Stimulated activated naive CD4-positive, alpha-beta T cell treated with Interleukin-2 at 50 U/mL for 16 hours (primary cell): ENCODE results near the gene HAPLN2.

ENCODE experiments used
- DNase-seq: peaks from one replicate; lab custom pipeline; 2025; lab: John Stamatoyannopoulos, UW

Gene HAPLN2

DNA sequence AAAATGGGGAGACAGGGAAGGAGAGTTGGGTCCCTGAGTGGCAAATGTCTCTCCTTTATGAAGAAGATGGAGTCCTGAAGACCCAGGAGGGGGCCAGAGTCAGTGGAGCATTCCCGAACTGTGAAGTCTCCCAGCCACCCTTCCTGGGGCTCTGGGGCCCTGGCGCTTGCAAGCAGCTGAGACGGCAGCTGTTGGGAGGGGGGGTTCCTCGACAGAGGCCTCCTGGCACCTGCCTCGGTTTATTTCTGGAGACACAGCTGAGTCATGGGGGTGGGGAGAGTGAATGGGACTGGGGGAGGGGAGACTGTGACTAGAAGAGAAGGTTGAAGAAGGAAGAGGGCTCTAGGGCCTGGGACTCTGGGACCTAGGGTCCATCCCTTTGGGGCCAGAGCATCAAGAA is 44.0 kb downstream of the HAPLN2 start:
- DNase-seq, result no peak

DNA sequence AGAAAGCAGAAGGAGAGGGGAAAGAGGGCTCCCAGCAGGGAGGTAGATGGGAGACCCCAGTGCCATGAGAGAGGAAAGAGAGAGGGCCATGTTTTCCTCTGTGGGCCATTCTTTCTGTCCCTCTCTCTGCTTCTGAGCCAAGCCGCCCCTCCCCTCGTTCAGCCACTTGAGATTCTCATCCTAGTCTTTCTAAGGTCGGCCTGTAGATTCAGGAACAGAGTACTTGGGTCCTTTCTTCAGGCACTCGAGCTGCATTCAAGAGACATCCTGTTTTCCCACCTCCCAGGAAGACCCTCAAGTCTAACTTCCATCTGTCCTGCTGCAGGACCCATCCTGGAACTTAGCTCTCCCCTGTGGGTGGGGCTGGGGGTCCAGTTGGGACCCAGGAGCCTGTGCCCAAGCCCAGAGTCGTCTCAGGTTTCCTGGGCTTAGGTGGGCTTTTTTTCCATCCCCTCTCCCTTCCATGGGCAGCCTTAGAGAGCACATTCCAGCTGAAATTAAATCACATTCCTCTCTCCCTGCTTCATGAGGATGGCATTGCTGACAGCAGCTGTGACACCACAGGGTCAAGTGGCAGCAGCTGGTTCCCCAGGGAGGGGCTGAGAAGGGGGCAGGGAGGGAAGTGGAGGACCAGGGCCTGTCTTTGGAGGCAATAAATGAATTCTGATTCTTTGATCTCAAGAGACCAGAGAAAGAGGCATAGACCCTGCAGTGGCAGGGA is 45.0 kb downstream of the HAPLN2 start:
- no peak for DNase-seq

DNA sequence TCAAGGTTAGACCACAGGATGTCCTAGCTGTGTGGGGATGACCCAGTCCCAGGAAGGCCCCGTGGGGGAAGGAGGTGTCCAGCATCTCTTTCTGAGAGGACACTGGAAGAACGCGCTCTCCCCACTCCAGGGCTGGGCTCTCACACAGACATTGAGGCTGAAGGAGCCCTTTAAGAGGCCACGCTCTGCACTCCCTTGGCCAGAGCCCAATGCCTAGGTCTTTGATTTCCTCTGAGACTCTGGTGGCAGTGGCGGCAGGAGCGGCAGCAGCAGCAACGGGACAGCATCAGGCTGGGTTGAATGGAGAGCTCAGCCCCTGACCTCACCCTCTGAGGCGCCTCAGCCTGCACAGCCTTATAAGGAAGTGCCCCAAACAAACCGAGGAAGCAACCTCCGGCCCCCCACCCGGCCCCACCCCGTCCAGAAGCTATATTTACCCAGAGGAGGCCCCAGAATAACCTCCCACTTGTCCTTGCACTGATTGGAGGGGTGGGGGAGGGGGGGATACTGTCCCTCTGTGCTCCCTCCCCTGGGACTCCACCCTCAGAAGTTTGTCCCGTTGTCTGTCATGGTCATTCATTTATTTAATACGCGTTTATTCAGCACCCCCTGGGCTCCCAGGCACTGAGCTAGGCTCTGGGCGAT is 45.7 kb downstream of the HAPLN2 start:
- no peak for DNase-seq

DNA sequence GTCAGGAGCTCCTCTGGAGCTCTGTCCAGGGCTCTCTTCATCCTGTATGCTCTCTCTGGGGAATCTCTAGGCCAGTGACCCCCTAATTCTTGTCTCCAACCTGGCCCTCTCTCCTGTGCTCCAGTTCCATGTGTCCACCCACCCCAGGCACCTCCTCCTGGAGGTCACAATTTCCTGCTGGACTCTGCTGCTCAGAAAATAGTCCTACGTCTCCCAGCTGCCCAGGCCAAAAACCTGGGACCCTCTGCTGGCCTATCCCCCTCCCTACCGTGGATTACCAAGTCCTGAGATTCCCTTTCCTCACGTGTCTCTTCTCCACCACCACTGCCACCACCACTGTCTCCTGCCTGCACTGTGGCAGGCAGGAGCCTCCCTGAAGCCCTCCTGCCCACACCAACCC is 46.3 kb downstream of the HAPLN2 start:
- DNase-seq, result no peak

DNA sequence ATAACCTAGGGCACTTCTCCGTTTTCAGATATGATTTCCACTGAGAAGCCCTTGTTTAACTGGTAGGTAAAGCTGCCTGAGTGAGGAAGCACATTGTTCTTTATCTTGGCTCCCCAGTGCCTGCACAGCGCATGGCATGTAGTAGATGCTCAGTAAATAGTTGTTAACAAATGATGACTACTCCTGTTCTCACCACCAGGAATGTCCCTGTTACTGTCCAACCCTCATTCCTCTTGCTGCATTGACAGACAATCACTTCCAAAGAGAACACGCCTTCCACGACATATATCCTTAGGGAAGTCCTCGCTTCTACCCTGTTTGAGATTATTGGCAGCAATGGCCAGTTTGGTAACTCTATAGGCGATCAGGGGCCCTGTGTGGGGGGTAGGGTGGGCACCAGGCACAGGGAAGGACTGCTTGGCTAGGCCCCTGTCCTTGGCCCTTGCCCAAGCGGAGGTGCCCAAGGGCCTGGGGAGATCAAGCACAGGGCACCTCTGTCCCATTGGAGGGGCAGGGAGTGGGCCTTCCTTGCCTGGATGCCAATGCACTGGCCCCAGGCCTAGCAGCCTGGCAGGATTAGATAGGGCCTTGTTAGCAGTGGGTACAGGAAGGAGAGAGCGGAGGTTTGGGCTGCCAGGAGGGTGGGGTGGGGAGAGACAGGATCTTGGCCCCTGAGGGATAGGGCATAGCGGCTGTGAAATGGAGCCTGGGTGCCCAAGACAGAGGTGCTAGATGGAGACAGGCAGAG is 47.8 kb downstream of the HAPLN2 start:
- no peak for DNase-seq

DNA sequence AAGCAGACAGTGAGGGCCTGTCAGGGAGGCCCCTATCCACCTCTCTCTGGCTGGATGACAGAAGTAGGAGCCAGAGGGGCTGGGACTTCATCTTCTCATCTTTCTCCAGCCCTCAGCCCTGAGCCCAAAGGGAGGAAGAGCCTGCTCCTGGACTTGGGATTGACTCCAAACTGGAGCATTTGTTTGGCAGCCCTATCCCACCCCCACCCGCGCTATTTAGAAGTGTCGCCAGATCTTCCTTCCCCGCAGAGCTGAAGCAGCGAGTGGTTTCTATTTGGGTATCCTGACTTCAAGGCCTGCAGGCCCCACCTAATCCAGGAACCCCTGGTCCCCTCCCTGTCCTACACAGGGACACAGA is 48.4 kb downstream of the HAPLN2 start:
- no peak for DNase-seq

DNA sequence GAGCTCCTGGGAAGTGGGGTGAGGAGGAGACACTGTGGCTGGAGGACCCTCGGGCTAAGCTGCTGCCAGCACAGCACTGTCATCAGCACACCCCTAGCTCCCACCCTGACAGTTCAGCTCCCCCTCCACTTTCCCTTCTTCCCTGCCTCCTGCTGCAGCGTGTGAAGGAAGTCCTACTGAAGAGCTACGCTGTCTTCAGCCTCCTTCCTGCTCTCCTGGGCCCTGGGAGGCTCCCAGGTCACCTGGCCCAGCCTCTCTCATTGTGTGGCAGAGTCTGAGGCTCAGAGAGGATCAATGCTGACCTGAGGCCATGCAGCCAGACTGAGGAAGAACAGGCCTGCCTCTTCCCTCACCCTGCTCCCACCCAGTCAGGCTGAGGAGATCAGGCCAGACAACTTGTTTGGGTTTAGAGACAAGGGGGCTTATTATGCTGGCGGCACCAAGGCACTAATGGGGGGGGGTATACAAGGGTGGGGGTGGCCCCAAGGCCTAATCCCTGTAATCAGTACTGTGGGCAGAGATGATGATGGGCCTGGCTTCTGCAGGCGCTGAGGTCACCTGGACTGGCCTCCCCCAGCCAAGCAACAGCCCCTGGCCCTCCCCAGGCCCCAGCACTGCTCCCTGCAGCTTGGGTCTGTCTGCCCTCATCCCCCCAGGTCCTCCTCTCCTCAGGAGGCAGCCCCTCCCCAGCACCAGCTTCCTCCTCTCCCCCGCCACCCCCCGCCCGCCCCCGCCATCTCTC is 48.9 kb downstream of the HAPLN2 start:
- DNase-seq, result no peak

DNA sequence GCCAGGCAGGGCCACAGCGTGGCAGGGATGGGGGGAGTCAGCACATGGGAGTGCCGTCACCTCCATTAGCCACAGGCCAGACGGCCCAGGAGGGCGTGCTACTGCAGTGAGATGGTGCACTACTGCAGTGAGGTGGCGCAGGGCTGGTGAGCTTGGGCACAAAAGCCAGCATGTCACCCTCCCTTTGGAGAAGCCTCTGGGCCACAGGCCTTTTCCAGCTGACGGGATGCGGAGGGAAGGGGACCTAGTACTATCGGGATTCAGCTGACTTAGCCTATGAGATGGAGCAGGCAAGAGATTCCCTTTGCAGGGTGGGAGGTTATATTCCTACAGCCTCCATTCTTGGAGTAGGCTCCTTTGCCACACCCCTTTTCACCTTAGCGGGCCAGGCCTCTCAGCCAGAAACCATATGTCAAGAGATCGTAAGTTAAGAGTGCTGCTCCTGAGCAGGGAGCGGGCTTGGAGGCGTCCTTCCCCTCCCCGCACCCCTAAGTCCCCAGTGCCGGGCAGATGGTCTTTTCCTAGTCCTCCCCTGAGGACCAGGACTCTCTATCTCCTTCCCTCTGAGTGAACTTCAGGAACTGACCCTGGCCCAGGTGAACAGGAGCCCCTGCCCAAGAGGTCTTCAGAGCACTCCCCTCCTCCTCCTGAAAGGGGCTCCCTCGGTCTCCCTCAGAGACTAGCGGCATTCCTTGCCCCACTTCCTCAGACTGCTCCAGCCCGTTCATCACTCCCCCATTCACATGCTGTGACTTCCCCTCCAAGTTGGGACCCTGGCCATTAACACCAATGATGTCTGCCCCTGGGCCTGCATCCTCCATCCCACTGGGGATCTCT is 49.8 kb downstream of the HAPLN2 start:
- DNase-seq, result no peak

DNA sequence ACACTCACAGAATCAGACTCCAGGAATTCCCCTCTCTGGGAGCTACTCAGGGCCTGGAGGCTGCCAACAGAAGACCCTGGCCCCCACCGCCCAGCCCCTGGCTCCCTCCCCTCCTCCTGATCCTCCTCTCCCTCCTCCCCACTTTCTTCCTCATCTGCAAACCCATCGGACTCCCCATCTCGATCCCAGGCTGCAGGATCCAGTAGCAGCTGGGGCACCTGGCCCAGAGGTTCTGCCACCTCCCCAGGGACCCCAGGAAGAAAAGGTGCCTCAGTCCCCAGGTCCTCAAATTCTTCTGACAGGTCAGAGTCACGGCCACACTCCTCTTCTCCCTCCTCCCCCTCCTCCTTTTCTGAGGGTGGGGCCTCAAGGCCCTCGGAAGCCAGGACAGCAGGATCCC is 50.6 kb downstream of the HAPLN2 start:
- no peak for DNase-seq

DNA sequence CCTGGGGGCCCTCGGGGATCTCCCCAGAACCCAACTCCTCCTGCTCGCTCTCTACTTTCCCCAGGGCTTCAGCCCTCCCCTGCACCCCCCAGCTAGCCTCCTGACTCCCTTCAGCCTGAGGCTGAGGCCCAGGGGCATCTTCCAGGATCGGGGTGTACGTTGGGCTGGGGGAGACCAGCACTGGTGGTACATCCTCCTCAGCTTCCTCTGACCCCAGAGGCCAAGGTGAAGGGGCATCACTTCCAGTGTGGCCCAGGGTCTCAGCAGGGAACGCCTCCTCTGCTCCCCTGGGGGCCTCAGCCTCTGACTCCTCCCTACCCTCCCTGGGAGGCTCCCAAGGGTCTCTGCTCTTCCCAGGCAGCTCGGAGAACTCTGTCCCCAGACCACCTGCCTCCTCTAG is 51.1 kb downstream of the HAPLN2 start:
- no peak for DNase-seq

DNA sequence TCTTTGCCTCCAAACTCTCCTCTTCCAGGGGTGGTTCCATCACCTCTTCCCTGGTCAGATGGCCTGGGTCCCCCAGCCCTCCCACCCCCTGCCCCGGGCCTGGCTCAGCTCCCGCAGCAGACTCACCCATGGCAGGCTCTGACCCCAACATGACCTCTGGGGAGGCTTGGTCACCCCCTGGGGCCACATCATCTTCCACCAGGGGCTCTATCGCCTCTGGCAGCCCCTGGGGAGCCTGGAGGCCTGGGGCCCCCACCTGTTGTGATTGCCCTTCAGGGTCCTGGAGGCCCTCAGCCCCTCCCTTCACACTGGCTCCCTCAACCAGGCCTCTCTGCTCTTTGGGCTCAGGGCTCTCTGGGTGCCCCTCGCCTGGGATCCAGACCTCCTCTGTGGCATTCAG is 51.6 kb downstream of the HAPLN2 start:
- no peak for DNase-seq

DNA sequence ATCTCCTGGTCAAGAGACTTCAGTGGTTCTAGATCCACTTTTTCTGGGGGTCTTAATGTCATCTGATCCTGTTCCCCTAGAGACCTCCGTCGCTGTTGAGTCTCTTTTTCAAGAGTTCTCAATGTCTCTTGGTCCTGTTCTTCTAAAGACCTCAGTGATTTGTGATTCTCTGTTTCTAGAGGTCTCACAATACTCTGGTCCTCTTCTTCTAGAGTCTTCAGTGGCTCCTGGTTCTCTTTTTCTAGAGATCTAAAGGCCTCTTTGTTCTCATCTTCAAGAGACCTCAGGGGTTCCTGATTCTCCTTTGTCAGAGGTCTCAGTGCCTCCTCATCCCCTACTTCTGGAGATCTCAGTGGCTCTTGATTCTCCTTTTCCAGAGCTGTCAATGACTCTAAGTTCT is 52.6 kb downstream of the HAPLN2 start:
- no peak for DNase-seq

DNA sequence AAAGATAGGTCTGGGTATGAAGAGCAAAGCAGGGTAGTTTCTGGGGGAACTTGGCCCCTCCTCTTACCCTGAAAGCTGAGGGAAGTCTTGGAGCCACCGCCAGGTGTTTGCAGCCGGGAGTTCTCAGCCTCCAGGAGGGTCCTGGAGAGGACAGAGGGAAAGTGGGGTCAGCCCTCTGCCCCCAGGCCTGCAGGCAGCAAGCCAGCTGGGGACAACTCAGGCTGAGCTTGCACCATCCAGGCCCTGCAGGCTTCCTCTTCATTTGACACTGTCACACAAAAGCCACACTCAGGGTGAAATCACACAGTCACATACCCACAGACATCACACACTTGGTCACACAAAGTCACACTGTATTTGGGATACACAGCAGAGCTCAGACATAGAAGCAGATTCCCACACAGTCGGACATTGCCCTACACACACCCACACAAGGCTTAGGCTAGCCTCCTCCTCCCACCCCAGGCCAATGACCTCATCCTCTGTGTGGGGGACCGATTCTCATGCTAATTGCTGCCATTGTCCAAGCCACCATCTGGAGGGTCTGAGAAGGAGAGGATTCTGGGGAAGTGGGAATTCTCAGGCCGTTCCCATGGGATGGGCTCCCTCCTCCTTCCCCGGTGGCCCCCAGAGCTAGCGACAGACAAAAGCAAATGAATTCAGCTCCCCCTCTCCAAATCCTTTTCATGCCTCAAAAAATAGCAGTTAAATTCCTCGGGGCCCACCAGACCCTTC is 54.3 kb downstream of the HAPLN2 start:
- no peak for DNase-seq
